Muscle layer of colon (tissue), 2 donors: Measurements from ENCODE around the gene RETSAT.
"Not testable (repeated sequence)": the region's sequence is repeated elsewhere in the genome, so short reads cannot be mapped to it uniquely, and the experiment has no call there.

ENCODE experiments used
- H3K27ac ChIP-seq: one replicate; pipeline ENCODE4 v1.7.0; 2013; ENCODE audit warnings: low read depth, mild to moderate bottlenecking, low read length, moderate library complexity
- H3K27me3 ChIP-seq, 2 donors: one replicate each; pipeline ENCODE4 v1.7.0; 2013; ENCODE audit warnings: low read length in 2 of 2, mild to moderate bottlenecking in 2 of 2; ENCODE audit not compliant: insufficient read depth in 2 of 2, control insufficient read depth in 1 of 2
- H3K36me3 ChIP-seq: one replicate; pipeline ENCODE4 v1.7.0; 2013; ENCODE audit warnings: mild to moderate bottlenecking, low read length; ENCODE audit not compliant: insufficient read depth
- H3K4me1 ChIP-seq: one replicate; pipeline ENCODE4 v1.7.0; 2013; ENCODE audit warnings: mild to moderate bottlenecking, low read length; ENCODE audit not compliant: insufficient read depth
- H3K4me3 ChIP-seq, 2 donors: one replicate each; pipeline ENCODE4 v1.7.0; 2013; ENCODE audit warnings: low read length in 2 of 2, low read depth in 1 of 2, mild to moderate bottlenecking in 1 of 2, moderate library complexity in 1 of 2
- H3K9ac ChIP-seq: one replicate; pipeline ENCODE4 v1.7.0; 2013; ENCODE audit warnings: low read length
- H3K9me3 ChIP-seq: one replicate; pipeline ENCODE4 v1.7.0; 2013; ENCODE audit warnings: mild to moderate bottlenecking, low read length
- donor health status: abdominal sarcoma.
- donor health status: Adenocarcinoma of cecum.

RETSAT gene

GRCh38 chr2:85394976-85395375, 40.6 kb upstream of the RETSAT start:
- no peak overlapping the region for H3K9ac ChIP-seq
- H3K36me3 ChIP-seq = peaks cover 19% of the 10 kb centered on the region
- no peak overlapping the region for H3K27ac ChIP-seq
- H3K4me3 ChIP-seq = no peak overlapping the region
- no peaks in the 10 kb centered on the region for H3K9me3 ChIP-seq
- no peaks in the 10 kb centered on the region for H3K27me3 ChIP-seq
- peaks cover 18% of the 10 kb centered on the region for H3K4me1 ChIP-seq

GRCh38 chr2:85394261-85394681, 39.9 kb upstream of the RETSAT start:
- Histone ChIP-seq H3K9ac (no peak overlapping the region), H3K36me3 (peaks cover 25% of the 10 kb centered on the region), H3K27ac (no peak overlapping the region), H3K27me3 (no peaks in the 10 kb centered on the region), H3K4me1 (peaks cover 17% of the 10 kb centered on the region), H3K4me3 (no peak overlapping the region), H3K9me3 (no peaks in the 10 kb centered on the region)

- H3K36me3 ChIP-seq = peaks cover 25% of the 10 kb centered on the region
- no peaks in the 10 kb centered on the region for H3K9me3 ChIP-seq
- no peak overlapping the region for H3K9ac ChIP-seq
- no peak overlapping the region for H3K27ac ChIP-seq
- peaks cover 17% of the 10 kb centered on the region for H3K4me1 ChIP-seq
- H3K27me3 ChIP-seq = no peaks in the 10 kb centered on the region
- no peak overlapping the region for H3K4me3 ChIP-seq
These were observed 39.5 kb upstream of the RETSAT start for GRCh38 chr2:85393836-85394235.

- H3K27ac ChIP-seq = no peak overlapping the region
- no peaks in the 10 kb centered on the region for H3K27me3 ChIP-seq
- H3K4me3 ChIP-seq = no peak overlapping the region
- no peak overlapping the region for H3K9ac ChIP-seq
- peaks cover 41% of the 10 kb centered on the region for H3K36me3 ChIP-seq
- H3K4me1 ChIP-seq = peaks cover 3% of the 10 kb centered on the region
- no peaks in the 10 kb centered on the region for H3K9me3 ChIP-seq
These were observed 36.8 kb upstream of the RETSAT start for GRCh38 chr2:85390941-85391669.

GRCh38 chr2:85388878-85389538, 34.7 kb upstream of the RETSAT start:
- no peak overlapping the region for H3K27ac ChIP-seq
- no peaks in the 10 kb centered on the region for H3K4me1 ChIP-seq
- no peak overlapping the region for H3K9ac ChIP-seq
- H3K27me3 ChIP-seq = no peaks in the 10 kb centered on the region
- H3K9me3 ChIP-seq = no peaks in the 10 kb centered on the region
- H3K36me3 ChIP-seq = peaks cover 48% of the 10 kb centered on the region
- H3K4me3 ChIP-seq = no peak overlapping the region

GRCh38 chr2:85387754-85388153, 33.4 kb upstream of the RETSAT start:
- Histone ChIP-seq H3K4me1 (no peaks in the 10 kb centered on the region), H3K9me3 (no peaks in the 10 kb centered on the region), H3K4me3 (no peak overlapping the region), H3K9ac (no peak overlapping the region), H3K27ac (no peak overlapping the region), H3K36me3 (peaks cover 52% of the 10 kb centered on the region), H3K27me3 (no peaks in the 10 kb centered on the region)

GRCh38 chr2:85385746-85386145, 31.4 kb upstream of the RETSAT start:
- H3K36me3 ChIP-seq = peaks cover 48% of the 10 kb centered on the region

GRCh38 chr2:85383850-85384249, 29.5 kb upstream of the RETSAT start:
- Histone ChIP-seq H3K4me1 (no peaks in the 10 kb centered on the region), H3K27ac (no peak overlapping the region), H3K4me3 (no peak overlapping the region), H3K9me3 (no peaks in the 10 kb centered on the region), H3K9ac (no peak overlapping the region), H3K27me3 (no peaks in the 10 kb centered on the region), H3K36me3 (peaks cover 35% of the 10 kb centered on the region)

More at GRCh38 chr2:85385746-85386145, 31.4 kb upstream of the RETSAT start:
- no peaks in the 10 kb centered on the region for H3K9me3 ChIP-seq
- no peaks in the 10 kb centered on the region for H3K4me1 ChIP-seq
- H3K27ac ChIP-seq = no peak overlapping the region
- no peak overlapping the region for H3K9ac ChIP-seq
- H3K27me3 ChIP-seq = no peaks in the 10 kb centered on the region
- no peak overlapping the region for H3K4me3 ChIP-seq

- not testable (repeated sequence) for H3K4me3 ChIP-seq, H3K9me3 ChIP-seq, H3K4me1 ChIP-seq, H3K27me3 ChIP-seq, H3K27ac ChIP-seq, H3K9ac ChIP-seq
- H3K36me3 ChIP-seq = peaks cover 28% of the 10 kb centered on the region
These were observed 28.8 kb upstream of the RETSAT start for GRCh38 chr2:85383151-85383550.

- Histone ChIP-seq H3K9ac (no peak overlapping the region), H3K36me3 (peaks cover 37% of the 10 kb centered on the region), H3K27me3 (no peaks in the 10 kb centered on the region), H3K27ac (no peak overlapping the region), H3K4me3 (no peak overlapping the region), H3K9me3 (no peaks in the 10 kb centered on the region), H3K4me1 (no peaks in the 10 kb centered on the region)
These were observed 25.7 kb upstream of the RETSAT start for GRCh38 chr2:85380048-85380447.

GRCh38 chr2:85378257-85378656, 23.9 kb upstream of the RETSAT start:
- Histone ChIP-seq H3K4me3 (no peak overlapping the region), H3K27ac (no peak overlapping the region), H3K4me1 (no peaks in the 10 kb centered on the region), H3K9me3 (no peaks in the 10 kb centered on the region), H3K27me3 (no peaks in the 10 kb centered on the region), H3K9ac (no peak overlapping the region), H3K36me3 (peaks cover 31% of the 10 kb centered on the region)

- Histone ChIP-seq H3K27ac (no peak overlapping the region), H3K4me1 (no peaks in the 10 kb centered on the region), H3K4me3 (no peak overlapping the region), H3K36me3 (peaks cover 31% of the 10 kb centered on the region), H3K9ac (no peak overlapping the region), H3K27me3 (no peaks in the 10 kb centered on the region), H3K9me3 (no peaks in the 10 kb centered on the region)
These were observed 22.8 kb upstream of the RETSAT start for GRCh38 chr2:85377083-85377482.
